NCI-H146 (cell line): Measurements from ENCODE around the gene KIF13A.
"Not testable (repeated sequence)": the region's sequence is repeated elsewhere in the genome, so short reads cannot be mapped to it uniquely, and the experiment has no call there.

Source experiments
- DNase-seq: peaks from one replicate; lab custom pipeline; 2025; lab: John Stamatoyannopoulos, UW

Gene KIF13A

DNA sequence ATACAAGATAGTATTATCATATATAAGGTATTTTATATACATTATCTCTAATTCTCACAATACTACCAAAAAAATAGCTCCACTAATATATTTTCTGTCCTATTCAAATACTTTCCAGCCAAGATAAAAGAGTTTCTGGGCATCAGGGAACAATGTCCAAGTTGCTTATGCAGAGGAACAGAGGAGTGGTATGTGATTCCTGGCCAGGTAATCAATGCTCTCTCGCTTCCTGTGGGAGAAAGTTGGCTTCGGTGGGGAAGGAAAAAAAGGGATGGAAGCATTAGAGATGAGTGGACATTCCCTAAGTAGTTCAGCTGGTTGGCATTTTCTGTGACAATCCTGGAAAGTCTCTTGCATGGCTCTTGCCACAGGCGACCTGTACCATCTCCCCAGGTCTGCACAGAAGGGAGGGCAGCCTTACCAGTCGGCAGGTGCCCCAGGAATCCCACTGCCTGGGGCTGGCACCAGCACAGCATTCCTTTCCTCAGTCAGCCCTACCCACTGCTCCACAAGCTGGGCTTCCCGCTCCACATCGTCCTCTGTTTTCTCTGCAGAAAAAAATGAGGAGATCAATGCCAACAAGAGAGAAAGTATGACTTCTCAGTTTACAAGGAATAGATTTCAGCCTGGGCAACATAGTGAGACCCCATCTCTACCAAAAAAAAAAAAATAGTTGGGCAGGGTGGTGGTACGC lies 202.2 kb downstream of the KIF13A start:
- no peak for DNase-seq

DNA sequence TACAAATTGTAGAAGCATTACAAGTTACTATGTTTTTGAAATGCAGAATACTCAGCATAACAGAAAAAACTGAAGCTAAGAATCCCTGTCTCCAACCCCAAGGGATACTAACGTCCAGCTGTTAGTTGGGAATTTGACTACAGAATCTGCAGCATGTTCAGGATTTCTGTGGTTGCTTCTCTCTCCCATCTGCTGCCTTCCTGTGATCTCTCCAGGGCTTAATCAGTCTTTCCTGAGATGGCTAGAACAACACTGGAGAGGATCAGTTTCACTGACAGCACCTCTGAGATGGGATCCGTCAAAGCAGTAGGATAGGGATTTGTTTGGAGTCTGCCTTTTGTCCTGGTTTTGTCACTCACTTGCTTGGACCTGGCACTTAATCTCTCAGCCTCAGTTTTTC lies 207.4 kb downstream of the KIF13A start:
- DNase-seq, result no peak

DNA sequence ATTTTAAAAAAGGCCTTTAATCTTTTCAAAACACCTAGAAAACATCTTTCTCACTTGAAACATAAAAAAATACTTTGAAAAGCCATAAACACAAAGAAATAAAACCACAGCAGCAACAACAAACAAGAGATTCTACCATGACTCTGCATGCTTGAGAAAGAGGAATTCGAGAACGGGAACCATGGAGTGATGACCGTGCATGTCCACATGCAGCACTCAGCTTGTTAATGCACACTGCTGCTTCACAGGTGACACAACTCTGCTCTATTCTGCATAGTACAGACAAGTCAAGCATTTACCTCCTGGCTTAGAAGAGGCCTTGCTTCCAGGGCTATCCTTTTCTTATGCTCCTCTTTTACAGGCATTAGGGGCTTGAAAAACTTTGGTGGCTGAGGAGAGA lies 215.8 kb downstream of the KIF13A start:
- DNase-seq, result no peak

DNA sequence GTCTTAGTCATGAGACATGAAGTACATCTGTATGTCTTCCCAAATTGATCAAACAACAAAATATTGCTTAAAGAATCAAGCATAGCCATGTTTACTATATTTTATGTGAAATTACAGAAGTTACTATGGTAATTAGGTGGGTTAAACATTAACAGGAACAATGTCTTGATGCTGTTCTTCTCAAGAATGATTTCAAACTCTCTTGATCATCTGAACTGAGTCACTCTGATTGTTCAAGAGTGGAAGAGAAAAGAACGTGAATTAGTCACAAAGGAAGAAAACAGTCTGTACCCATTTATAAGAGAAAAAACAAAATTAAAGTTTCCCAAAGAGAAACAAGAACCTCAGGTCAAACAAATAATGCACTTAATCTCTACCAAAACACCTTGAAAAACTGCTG lies 218.6 kb downstream of the KIF13A start:
- DNase-seq, result no peak

DNA sequence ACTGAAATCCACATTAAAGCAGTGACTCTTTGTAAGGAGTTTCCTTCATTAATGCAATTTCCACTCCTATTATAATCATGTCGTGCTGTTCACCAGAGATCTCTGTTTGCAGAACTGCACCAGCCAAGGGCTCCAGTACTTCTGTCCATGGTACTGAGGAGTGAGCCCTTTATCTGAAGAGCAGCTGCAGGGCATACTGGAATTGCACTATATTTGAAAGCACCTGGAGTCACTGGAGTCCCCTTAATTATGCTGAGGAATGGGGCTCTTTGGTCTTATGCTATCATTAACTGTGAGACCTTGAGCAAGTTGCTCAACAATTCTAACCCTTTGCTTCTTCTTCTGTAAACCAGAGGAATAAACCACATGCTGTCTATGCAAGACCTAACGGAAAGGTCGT lies 219.0 kb downstream of the KIF13A start:
- DNase-seq, result no peak

DNA sequence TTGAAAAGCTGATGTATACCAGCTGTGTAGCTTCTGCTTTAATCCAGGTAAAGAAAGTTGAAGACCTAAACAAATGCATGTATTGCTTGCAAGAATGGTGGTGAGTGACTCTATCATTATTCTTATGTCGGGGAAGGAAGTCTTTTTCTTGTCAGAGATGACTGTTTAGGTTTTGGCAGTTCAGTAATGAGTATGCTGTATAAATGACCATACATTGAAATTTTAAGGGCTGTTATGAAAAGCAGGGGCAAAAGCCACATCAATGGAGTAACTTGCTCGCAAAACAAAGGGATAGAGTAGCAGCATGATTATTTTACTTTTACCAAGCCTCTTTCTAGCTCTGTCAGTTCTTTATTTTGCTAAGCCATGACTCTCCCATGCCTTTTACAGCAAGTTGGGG lies 224.8 kb downstream of the KIF13A start:
- DNase-seq, result no peak

DNA sequence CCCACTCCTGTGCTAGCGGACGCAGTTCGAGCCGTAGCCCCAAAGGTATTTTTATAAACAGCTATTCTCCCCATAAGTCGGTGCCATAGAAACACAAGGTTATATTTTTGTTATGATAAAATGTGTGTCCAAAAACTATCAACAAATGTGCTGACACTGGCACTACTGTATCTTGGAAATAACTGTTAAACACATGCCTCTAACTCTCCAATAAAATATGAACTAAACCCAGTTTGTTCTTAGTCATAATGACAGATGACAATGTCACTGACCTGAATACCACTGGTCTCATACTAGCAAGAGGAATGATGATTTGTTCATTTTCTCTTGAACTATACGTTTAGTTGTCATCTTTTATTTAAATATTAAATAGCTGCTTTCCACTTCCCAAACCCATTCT lies 229.3 kb downstream of the KIF13A start:
- no peak for DNase-seq

DNA sequence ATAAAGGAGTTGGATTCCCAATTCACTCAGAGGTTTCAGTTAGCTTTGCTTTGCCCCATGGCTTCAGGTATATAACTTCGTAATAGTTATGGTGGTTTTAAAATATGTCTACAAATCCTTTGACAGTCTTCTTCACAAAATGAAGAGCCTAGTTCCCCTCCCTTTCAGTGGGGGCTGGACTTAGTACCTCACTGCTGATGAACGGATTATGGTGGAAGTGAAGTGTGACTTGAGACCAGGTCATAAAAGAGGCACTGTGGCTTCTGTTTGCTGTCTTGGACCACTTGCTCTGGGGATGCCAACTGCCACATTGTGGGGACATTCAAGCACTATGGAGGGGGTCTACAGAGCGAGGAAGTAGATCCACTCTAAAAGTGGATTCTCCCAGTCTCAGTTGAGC lies 233.2 kb downstream of the KIF13A start:
- DNase-seq, result no peak

DNA sequence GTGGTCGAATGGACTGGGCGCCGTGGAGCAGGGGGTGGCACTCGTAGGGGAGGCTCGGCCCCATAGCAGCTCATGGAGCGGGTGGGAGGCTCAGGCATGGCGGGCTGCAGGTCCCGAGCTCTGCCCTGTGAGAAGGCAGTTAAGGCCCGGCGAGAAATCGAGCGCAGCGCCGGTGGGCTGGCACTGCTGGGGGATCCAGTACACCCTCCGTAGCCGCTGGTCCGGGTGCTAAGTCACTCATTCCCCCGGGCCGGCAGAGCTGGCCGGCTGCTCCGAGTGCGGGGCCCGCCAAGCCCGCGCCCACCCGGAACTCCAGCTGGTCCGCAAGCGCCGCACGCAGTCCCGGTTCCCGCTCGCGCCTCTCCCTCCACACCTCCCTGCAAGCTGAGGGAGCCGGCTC lies 242.1 kb downstream of the KIF13A start:
- DNase-seq, result not testable (repeated sequence)

DNA sequence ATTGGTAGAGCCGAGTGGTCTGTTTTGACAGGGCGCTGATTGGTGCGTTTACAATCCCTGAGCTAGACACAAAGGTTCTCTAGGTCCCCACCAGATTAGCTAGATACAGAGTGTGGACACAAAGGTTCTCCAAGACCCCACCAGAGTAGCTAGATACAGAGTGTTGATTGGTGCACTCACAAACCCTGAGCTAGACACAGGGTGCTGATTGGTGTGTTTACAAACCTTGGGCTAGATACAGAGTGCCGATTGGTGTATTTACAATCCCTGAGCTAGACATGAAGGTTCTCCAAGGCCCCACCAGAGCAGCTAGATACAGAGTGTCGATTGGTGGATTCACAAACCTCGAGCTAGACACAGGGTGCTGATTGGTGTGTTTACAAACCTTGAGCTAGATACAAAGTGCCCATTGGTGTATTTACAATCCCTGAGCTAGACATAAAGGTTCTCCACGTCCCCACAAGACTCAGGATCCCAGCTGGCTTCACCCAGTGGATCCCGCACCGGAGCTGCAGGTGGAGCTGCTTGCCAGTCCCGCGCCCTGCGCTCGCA lies 242.6 kb downstream of the KIF13A start:
- DNase-seq, result not testable (repeated sequence)

DNA sequence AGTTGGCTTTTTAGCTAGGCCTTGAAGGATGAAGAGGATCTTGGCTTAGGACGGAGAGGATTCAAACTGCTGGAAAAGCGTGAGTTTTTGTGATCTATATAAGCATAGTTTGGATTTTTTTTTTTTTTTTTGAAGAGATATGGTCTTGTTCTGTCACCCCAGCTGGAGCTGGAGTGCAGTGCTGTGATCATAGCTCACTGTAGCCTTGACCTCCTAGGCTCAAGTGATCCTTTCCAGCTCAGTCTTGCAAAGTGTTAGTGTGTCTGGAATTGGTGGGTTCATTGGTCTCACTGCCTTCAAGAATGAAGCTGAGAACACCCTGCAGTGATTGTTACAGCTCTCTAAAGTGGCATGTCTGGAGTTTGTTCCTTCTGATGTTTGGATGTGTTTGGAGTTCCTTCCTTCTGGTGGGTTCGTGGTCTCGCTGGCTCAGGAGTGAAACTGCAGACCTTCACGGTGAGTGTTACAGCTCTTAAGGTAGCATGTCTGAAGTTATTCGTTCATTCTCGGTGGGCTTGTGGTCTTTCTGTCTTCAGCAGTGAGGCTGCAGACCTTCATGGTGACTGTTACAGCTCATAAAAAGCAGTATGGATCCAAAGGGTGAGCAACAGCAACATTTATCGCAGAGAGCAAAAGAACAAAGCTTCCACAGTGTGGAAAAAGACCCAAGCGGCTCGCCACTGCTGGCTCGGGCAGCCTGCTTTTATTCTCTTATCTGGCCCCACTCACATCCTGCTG lies 243.2 kb downstream of the KIF13A start:
- no peak for DNase-seq

DNA sequence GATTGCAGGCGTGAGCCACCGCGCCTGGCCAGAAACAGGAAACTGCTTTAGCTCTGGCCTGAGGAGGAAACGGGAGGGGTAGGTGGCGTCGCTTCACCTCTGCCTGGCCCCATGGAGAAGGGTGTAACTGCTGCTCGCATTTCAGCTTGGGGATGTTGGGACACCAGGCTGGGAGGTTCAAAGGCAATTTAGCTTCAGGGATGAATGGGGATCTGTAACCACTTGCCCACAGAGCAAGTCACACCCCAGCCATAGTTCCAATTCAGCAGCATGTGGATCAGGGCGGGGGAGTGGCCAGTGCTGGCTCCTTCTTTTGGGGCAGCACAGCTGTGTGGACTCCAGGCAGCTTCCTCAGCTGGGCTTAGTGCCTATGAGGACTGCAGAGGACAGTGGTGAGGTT lies 245.9 kb downstream of the KIF13A start:
- no peak for DNase-seq

DNA sequence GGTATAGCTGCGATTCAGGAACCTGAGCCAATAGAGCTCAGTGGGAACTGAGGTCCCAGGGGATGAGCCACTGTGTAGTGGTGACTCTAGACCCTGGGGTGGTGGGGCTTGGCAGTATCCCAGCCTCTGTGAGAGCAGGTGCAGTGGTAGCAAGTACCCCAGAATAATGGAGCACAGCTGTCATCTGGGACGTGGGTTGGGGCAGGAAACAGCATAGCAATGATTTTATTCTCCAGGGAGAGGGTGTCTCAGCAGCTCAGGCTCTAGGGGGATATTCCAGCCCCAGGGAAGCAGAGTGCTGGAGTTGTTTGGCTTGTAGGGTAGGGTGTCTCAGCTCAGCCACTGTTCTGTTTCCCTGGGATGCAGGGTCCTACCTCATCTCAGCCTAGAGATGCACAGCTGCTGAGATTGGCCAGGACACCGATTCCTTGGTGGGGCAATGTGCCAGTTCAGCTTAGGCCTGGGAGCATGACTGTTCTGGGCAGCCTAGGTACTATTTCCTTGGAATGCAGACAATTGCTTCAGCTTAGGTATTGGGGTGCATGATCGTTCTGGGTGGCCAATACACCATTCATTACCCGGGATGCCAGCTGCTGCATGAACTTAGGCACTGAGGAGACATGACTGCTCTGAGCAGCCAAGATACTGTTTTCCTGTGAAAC lies 246.7 kb downstream of the KIF13A start:
- DNase-seq, result no peak

DNA sequence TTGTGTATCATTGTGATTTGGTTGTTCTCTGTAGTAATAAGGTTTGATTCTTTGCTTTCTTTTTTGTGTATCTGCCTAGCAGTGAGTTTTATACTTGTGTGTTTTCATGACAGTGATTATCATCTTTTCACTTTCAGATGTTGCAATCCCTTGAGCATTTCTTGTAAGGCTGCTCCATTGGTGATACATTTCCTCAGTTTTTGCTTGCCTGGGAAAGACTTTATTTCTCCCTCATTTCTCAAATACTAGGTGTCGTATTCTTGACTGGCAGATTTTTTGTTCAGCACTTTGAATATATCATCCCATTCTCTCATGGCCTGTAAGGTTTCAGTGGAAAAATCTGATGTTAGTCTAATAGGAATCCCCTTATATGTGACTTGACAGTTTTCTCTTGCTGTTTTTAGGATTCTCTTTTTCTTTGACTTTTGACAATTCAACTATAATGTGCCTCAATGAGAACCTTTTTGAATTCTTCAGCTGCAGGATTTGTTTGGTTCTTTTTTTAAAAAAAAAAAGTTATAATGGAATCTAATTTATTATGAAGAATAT lies 249.7 kb downstream of the KIF13A start:
- no peak for DNase-seq

DNA sequence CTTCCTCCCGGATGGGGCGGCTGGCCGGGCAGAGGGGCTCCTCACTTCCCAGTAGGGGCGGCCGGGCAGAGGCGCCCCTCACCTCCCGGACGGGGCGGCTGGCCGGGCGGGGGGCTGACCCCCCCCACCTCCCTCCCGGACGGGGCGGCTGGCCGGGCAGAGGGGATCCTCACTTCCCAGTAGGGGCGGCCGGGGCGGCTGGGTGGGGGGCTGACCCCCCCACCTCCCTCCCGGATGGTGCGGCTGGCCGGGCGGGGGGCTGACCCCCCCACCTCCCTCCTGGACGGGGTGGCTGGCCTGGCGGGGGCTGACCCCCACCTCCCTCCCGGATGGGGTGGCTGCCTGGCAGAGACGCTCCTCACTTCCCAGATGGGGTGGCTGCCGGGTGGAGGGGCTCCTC lies 252.1 kb downstream of the KIF13A start:
- not testable (repeated sequence) for DNase-seq

DNA sequence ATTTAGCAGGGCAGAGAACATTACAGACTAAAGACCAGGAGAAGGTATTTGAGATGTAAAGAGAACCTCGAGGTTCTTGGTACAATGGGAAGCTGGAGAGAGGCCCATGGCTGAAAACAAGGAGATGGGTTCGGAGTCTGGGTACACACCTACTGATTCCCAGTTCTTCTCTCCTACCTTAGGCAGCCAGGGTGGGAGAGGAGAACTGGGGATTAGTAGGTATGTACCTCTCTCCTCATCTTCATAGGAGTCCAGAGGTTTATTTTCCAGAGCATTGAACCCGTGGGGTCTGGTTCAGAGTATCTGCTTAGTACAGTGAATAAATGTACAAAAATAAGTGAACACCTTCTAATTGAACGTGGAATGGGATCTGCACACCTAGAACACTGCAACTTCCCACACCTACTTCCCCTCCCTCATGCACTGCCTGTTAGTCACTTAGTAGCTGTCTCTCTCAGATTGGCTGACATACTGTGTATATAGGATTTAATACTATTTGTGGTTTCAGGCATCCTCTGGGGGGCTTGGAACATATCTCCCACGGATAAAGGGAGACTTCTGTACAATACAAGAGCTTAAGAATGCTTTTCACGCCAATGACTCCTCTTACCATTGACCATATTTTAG lies 257.2 kb downstream of the KIF13A start:
- DNase-seq, result no peak

DNA sequence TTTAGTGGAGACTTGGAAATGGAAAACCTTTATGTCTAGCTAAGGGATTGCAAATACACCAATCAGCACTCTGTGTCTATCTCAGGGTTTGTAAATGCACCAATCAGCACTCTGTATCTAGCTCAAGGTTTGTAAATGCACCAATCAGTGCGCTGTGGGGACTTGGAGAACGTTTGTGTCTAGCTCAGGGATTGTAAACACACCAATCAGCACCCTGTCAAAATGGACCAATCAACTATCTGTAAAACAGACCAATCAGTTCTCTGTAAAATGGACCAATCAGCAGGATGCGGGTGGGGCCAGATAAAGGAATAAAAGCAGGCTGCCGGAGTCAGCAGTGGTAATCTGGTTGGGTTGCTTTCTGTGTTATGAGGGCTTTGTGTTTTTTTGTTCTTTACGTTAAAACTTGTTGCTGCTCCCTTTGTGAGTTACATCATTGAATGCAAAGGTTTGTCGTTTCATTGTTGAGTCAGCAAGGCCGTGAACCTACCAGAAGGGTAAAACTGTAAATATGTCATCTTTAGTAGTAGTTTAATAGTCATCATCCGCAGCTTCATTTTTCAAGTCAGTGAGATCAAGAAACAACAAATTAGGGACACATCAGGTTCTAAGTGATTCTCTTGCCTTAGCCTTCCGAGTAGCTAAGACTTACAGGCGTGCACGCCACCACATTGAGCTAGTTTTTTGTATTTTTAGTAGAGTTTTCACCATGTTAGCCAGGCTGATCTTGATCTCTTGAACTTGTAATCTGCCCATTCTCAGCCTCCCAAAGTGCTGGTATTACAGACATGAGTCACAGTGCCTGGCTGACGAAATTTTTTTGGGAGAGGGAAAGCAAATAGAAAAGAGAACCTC lies 258.0 kb downstream of the KIF13A start:
- DNase-seq, result no peak

DNA sequence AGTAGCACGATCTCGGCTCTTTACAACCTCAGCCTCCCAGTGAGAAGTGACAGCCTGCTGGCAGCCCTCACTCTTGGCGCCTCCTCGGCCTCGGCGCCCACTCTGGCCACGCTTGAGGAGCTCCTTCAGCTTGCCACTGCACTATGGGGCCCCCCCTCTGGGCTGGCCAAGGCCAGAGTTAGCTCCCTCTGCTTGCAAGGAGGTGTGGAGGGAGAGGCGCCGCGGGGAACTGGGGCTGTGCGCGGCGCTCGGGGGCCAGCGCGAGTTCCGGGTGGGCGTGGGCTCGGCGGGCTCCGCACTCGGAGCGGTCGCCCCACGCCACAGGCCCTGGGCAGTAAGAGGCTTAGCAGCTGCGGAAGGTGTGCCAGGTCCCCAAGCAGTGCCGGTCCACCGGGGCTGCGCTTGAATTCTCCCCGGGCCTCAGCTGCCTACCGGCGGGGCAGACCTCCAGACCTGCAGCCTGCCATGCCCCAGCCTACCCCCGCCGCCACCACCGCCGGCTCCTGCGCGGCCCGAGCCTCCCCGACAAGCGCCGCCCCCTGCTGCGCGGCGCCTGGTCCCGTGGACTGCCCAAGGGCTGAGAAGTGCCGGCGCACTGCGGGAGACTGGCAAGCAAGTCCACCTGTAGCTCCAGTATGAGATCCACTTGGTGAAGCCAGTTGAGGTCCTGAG lies 258.7 kb downstream of the KIF13A start:
- DNase-seq, result no peak

DNA sequence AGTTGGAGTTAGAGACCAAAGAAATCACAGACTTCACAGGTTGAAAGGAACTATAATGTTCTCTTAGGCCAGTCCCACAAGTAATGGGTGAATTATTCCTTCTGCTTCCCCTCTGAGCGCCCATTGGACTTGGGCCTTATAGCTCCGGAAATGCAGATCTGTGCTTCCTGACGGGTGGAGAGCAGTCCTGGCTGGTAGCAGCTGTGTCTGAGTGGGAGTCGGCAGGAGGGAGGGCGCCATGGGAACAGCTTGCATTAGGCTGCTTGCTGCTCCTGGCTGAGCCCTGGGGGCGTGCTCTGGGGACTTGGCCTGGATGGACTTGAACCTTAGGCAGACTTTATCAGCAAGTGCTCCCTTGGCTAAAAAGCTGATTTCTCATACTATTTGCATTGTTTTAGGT lies 262.4 kb downstream of the KIF13A start:
- DNase-seq, result peak; percentile 49

DNA sequence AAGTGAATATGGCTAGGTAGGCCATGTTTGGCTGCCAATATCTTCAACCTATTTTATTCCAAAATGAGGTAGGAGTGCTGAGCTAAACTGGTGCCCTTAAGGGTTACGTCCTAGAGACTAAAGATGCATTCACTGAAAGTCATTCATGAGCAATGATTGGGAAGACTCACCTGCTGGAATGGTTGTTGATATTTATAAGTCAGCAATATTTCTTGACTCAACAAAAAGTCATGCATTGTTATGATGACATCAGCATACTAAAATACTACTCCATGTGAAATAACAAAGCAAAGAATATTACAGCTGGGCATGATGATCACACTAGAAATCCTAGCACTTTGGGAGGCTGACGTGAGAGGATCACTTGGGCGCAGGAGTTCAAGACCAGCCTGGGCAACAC lies 263.1 kb downstream of the KIF13A start:
- no peak for DNase-seq

DNA sequence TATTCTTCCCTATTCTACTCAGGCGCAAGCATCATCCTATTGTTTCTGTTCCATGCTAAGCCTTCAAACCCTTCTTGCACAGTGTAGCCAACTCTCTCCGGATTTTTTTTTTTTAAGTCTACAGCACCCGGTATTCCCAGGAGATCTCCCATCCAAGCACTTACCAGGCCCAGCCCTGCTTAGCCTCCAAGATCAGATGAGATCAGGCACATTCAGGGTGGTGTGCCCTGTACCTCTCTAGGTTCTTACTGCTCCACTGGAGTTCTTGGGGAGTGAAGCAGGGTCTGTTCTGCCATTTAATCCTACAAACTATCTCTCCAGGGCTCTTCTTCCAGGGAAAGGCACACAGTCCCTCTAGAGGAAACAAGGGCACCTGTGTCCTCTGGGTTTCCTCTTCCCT lies 265.8 kb downstream of the KIF13A start:
- DNase-seq, result no peak
